Mesenchymal stem cell (in vitro differentiated cells and primary cell): Measurements from ENCODE around the gene DPCD.

Experiments
- DNase-seq: peaks from one replicate; pipeline ENCODE4 v3.0.0-alpha.2; 2013
- H2AFZ ChIP-seq: one replicate; pipeline ENCODE4 v1.6.1; 2013; ENCODE audit warnings: low read depth, mild to moderate bottlenecking, control low read depth, inconsistent platforms, low read length, moderate library complexity
- H2AK5ac ChIP-seq: 2 replicates; pipeline ENCODE4 v1.6.1; 2013; ENCODE audit warnings: low read length, moderate library complexity, mild to moderate bottlenecking, inconsistent platforms; ENCODE audit not compliant: severe bottlenecking
- H2BK120ac ChIP-seq: one replicate; pipeline ENCODE4 v1.6.1; 2013; ENCODE audit warnings: low read depth, mild to moderate bottlenecking, inconsistent platforms, low read length, moderate library complexity
- H2BK12ac ChIP-seq, 2 experiments: one replicate each; pipeline ENCODE4 v1.6.1; 2013; ENCODE audit warnings: inconsistent platforms in 2 of 2, low read length in 2 of 2, mild to moderate bottlenecking in 2 of 2, moderate library complexity in 2 of 2, control low read depth in 1 of 2
- H2BK15ac ChIP-seq: one replicate; pipeline ENCODE4 v1.6.1; 2013; ENCODE audit warnings: mild to moderate bottlenecking, low read depth, inconsistent platforms; ENCODE audit not compliant: poor library complexity, severe bottlenecking
- H2BK5ac ChIP-seq: 2 replicates; pipeline ENCODE4 v1.6.1; 2013; ENCODE audit warnings: low read depth, mild to moderate bottlenecking, low read length, control low read depth, inconsistent platforms; ENCODE audit not compliant: poor library complexity, severe bottlenecking
- H3K14ac ChIP-seq, 2 experiments: one replicate each; pipeline ENCODE4 v1.6.1; 2013; ENCODE audit warnings: inconsistent platforms in 2 of 2, low read length in 2 of 2, control low read depth in 1 of 2, mild to moderate bottlenecking in 1 of 2, moderate library complexity in 1 of 2
- H3K18ac ChIP-seq, 2 experiments: one replicate each; pipeline ENCODE4 v1.6.1; 2013; ENCODE audit warnings: inconsistent platforms in 2 of 2, low read length in 2 of 2, control low read depth in 1 of 2, low read depth in 1 of 2, mild to moderate bottlenecking in 1 of 2
- H3K23ac ChIP-seq, 2 experiments: one replicate each; pipeline ENCODE4 v1.6.1; 2013; ENCODE audit warnings: inconsistent platforms in 2 of 2, low read length in 2 of 2, mild to moderate bottlenecking in 2 of 2, moderate library complexity in 2 of 2, control low read depth in 1 of 2
- H3K27ac ChIP-seq: 2 replicates; pipeline ENCODE4 v1.5.1; 2013; ENCODE audit warnings: mild to moderate bottlenecking, moderate library complexity, low read length, control low read depth, inconsistent platforms; ENCODE audit not compliant: poor library complexity, severe bottlenecking
- H3K27me3 ChIP-seq, 2 experiments: 2 replicates each; pipeline versions ENCODE4 v1.6.1 to v1.7.0; 2013; ENCODE audit warnings: low read length in 2 of 2, mild to moderate bottlenecking in 2 of 2, moderate library complexity in 2 of 2, control low read depth in 1 of 2, inconsistent platforms in 1 of 2; ENCODE audit not compliant: control insufficient read depth in 1 of 2, insufficient read depth in 1 of 2
- H3K36me3 ChIP-seq, 2 experiments: 2 replicates each; pipeline versions ENCODE4 v1.6.1 to v1.7.0; 2013; ENCODE audit warnings: low read length in 2 of 2, control low read depth in 1 of 2, inconsistent platforms in 1 of 2, low read depth in 1 of 2, mild to moderate bottlenecking in 1 of 2; ENCODE audit not compliant: insufficient read depth in 2 of 2, control insufficient read depth in 1 of 2
- H3K4ac ChIP-seq, 2 experiments: one replicate each; pipeline ENCODE4 v1.6.1; 2013; ENCODE audit warnings: inconsistent platforms in 2 of 2, low read length in 2 of 2, mild to moderate bottlenecking in 2 of 2, moderate library complexity in 2 of 2, control low read depth in 1 of 2, low read depth in 1 of 2
- H3K4me1 ChIP-seq: 2 replicates; pipeline ENCODE4 v1.6.1; 2013; ENCODE audit warnings: low read depth, low read length, control low read depth; ENCODE audit not compliant: control insufficient read depth, insufficient read depth
- H3K4me2 ChIP-seq: 2 replicates; pipeline ENCODE4 v1.6.1; 2013; ENCODE audit warnings: low read length, mild to moderate bottlenecking, inconsistent platforms; ENCODE audit not compliant: poor library complexity, severe bottlenecking
- H3K4me3 ChIP-seq, 2 experiments: 2 replicates each; pipeline versions ENCODE4 v1.5.1 to v1.7.0; 2013; ENCODE audit warnings: low read length in 2 of 2, mild to moderate bottlenecking in 2 of 2, control low read depth in 1 of 2, low read depth in 1 of 2; ENCODE audit not compliant: insufficient read depth in 1 of 2
- H3K79me1 ChIP-seq: replicated peaks from 2 replicates; pipeline ENCODE4 v1.6.1; 2013; ENCODE audit warnings: mild to moderate bottlenecking, control low read depth, low read length, inconsistent platforms; ENCODE audit not compliant: poor library complexity, severe bottlenecking
- H3K9ac ChIP-seq: 2 replicates; pipeline ENCODE4 v1.7.0; 2013; ENCODE audit warnings: mild to moderate bottlenecking, low read length, moderate library complexity
- H3K9me3 ChIP-seq: 2 replicates; pipeline ENCODE4 v1.7.0; 2013; ENCODE audit warnings: mild to moderate bottlenecking, low read length; ENCODE audit not compliant: control insufficient read depth
- H4K8ac ChIP-seq: one replicate; pipeline ENCODE4 v1.6.1; 2013; ENCODE audit warnings: inconsistent platforms, mild to moderate bottlenecking, low read length, moderate library complexity
- H4K91ac ChIP-seq: one replicate; pipeline ENCODE4 v1.6.1; 2013; ENCODE audit warnings: mild to moderate bottlenecking, low read length, inconsistent platforms
- WGBS: methylation state at CpG from one replicate; pipeline ENCODE4 v1.1.7; 2013; ENCODE audit warnings: mixed read lengths; 5-methylcytosine and 5-hydroxymethylcytosine counted together

The DPCD gene

DNA sequence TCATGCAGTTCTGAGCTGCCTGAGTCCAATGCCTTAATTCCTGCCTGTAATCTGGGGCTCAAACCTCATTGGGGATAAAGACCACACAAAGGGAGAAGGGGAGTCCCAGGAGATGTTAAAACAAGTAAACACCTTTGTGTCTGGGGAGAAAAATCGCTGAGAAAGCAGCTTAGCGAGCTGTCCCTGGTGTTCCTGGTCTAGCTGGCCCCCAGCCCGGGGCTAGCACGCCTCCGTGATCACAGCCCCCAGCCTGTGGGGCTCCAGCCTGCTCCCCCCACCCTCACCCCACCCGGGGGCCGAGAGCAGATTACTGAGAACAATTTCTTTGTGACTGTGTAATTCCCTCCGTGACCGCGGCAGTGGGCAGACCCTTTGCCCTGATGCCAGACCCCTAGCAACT, 24.8 kb downstream of the DPCD start:
- no peak overlapping the region for H2BK120ac ChIP-seq
- H3K4me1 ChIP-seq = peaks cover 17% of the 10 kb centered on the region
- peaks cover 10% of the 10 kb centered on the region for H3K79me1 ChIP-seq
- H2BK15ac ChIP-seq = no peak overlapping the region
- no peaks in the 10 kb centered on the region for H3K27me3 ChIP-seq
- no peak overlapping the region for H2BK5ac ChIP-seq
- no peak overlapping the region for H3K18ac ChIP-seq
- DNase-seq = no peak
- H3K9ac ChIP-seq = no peak overlapping the region
- H3K14ac ChIP-seq = no peak overlapping the region
- no peak overlapping the region for H3K4ac ChIP-seq
- no peak overlapping the region for H2BK12ac ChIP-seq
- H3K9me3 ChIP-seq = no peaks in the 10 kb centered on the region
- no peak overlapping the region for H2AFZ ChIP-seq
- WGBS = 96% methylated on average over 6 of the region's 10 CpGs
- H3K27ac ChIP-seq = no peak overlapping the region
- no peak overlapping the region for H2AK5ac ChIP-seq
- H3K4me3 ChIP-seq = no peak overlapping the region
- H4K91ac ChIP-seq = no peak overlapping the region
- peaks cover 58 to 63% of the 10 kb centered on the region in 2 experiments for H3K36me3 ChIP-seq
- no peak overlapping the region for H4K8ac ChIP-seq
- no peak overlapping the region for H3K23ac ChIP-seq
- H3K4me2 ChIP-seq = no peak overlapping the region

DNA sequence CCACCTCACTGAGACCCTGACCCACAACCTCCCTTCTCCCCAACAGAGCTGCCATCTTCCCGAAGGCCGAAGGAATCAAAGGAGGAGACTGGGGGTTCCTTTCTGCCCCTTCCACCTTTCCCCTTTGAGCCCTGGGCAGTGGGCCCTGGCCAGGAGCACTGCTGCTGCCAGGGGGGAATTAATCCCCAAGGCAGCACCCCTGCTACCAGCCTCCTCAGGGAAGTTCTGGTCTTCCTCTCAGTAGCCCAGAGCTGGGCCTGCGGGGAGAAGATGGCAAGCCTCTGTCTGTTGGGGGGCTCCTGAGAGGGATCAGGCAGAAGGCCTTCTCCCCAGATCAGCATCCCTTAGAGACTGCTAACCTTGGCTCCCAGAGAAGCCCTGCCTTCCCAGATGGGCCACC, 25.5 kb downstream of the DPCD start:
- 100% methylated on average over 3 of the region's 3 CpGs for WGBS
- no peak overlapping the region for H3K9ac ChIP-seq
- no peak overlapping the region for H2AFZ ChIP-seq
- no peaks in the 10 kb centered on the region for H3K27me3 ChIP-seq
- H4K91ac ChIP-seq = no peak overlapping the region
- H3K4me2 ChIP-seq = no peak overlapping the region
- H3K27ac ChIP-seq = no peak overlapping the region
- DNase-seq = no peak
- H3K36me3 ChIP-seq = peaks cover 59 to 63% of the 10 kb centered on the region in 2 experiments
- no peak overlapping the region for H3K4me3 ChIP-seq
- no peak overlapping the region for H4K8ac ChIP-seq
- no peak overlapping the region for H3K4ac ChIP-seq
- H3K4me1 ChIP-seq = peaks cover 17% of the 10 kb centered on the region
- H2BK120ac ChIP-seq = no peak overlapping the region
- no peak overlapping the region for H3K14ac ChIP-seq
- H3K23ac ChIP-seq = no peak overlapping the region
- H2BK12ac ChIP-seq = no peak overlapping the region
- no peak overlapping the region for H2BK5ac ChIP-seq
- H3K9me3 ChIP-seq = no peaks in the 10 kb centered on the region
- no peak overlapping the region for H2AK5ac ChIP-seq
- H3K18ac ChIP-seq = no peak overlapping the region
- H3K79me1 ChIP-seq = peaks cover 10% of the 10 kb centered on the region
- no peak overlapping the region for H2BK15ac ChIP-seq

DNA sequence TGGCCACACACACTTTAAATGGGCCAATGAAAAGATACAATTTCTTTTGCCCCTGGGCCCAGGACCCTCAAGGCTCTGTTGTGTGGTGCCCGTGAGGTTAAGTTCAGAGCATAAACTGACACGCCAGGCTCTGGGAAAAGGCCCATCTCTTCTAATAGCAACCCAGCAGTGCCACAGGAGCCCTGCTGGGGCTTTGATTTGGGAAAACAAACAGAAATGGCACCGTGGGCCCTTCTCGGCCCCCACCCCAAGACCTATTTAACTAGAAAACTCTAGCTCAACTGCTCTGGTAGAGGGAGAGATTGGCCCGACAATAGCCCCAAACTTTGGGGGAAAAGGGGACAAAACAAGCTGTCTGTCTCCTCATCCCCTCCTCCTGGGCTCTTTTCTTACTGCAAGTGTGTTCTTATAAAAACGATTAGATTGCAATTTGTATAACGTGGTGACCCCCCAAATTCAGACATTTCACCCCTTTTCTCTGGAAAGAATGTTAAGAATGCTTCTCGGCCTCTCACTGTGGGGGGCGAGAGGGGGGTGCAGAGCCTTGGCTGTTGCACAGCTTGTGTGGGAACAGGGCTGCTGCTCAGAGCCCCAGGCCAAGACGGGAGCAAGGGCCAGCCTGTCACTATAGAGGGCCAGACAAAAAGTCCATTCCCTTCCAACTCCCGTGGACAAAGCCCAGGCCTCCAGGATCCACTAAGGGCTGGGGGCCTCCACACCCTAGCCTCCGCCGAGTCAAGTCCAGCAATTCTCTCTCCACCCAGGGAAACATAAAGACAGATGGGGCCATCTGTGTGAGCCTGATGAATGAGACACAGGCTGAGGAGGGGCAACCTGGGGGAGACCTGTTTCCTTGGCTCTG, 26.8 kb downstream of the DPCD start:
- H3K9me3 ChIP-seq = no peaks in the 10 kb centered on the region
- no peak overlapping the region for H4K91ac ChIP-seq
- no peak overlapping the region for H3K14ac ChIP-seq
- no peak overlapping the region for H3K4ac ChIP-seq
- H3K36me3 ChIP-seq = peaks cover 54 to 60% of the 10 kb centered on the region in 2 experiments
- no peak overlapping the region for H3K4me2 ChIP-seq
- H3K4me3 ChIP-seq = no peak overlapping the region
- H3K18ac ChIP-seq = no peak overlapping the region
- H2BK120ac ChIP-seq = no peak overlapping the region
- no peak overlapping the region for H2BK12ac ChIP-seq
- H2BK15ac ChIP-seq = no peak overlapping the region
- no peak overlapping the region for H3K23ac ChIP-seq
- H3K27me3 ChIP-seq = no peaks in the 10 kb centered on the region
- H3K27ac ChIP-seq = no peak overlapping the region
- H2BK5ac ChIP-seq = no peak overlapping the region
- no peak overlapping the region for H2AFZ ChIP-seq
- peaks cover 10% of the 10 kb centered on the region for H3K79me1 ChIP-seq
- H3K9ac ChIP-seq = no peak overlapping the region
- H4K8ac ChIP-seq = no peak overlapping the region
- no peak overlapping the region for H2AK5ac ChIP-seq
- DNase-seq = no peak
- H3K4me1 ChIP-seq = peaks cover 10% of the 10 kb centered on the region
- WGBS = 82% methylated on average over 10 of the region's 13 CpGs

GRCh38 chr10:101615525-101616116, 27.5 kb downstream of the DPCD start:
- WGBS = 92% methylated on average over 5 of the region's 5 CpGs
- no peak overlapping the region for H2AK5ac ChIP-seq

More at GRCh38 chr10:101615525-101616116, 27.5 kb downstream of the DPCD start:
- Histone ChIP-seq H3K79me1 (peaks cover 10% of the 10 kb centered on the region), H2BK12ac (no peak overlapping the region), H3K4me2 (no peak overlapping the region), H3K27ac (no peak overlapping the region), H2BK5ac (no peak overlapping the region), H3K4me3 (no peak overlapping the region), H4K91ac (no peak overlapping the region), H3K27me3 (no peaks in the 10 kb centered on the region), H3K9me3 (no peaks in the 10 kb centered on the region), H2AFZ (no peak overlapping the region), H3K36me3 (peaks cover 53 to 57% of the 10 kb centered on the region in 2 experiments), H4K8ac (no peak overlapping the region), H2BK15ac (no peak overlapping the region), H3K18ac (no peak overlapping the region), H3K4ac (no peak overlapping the region), H3K14ac (no peak overlapping the region), H2BK120ac (no peak overlapping the region), H3K4me1 (peaks cover 10% of the 10 kb centered on the region), H3K23ac (no peak overlapping the region), H3K9ac (no peak overlapping the region)
- DNase-seq = no peak
